Loucy (cell line): ENCODE results near the gene ADIPOR2.

Source experiments
- CTCF ChIP-seq: fragments of 200-600 bp; sonication (generic); conservative IDR thresholded peaks from 2 replicates; pipeline ENCODE4 v1.5.1; 2014; ENCODE audit warnings: mild to moderate bottlenecking, antibody characterized with exemption, low read length
- EZH2phosphoT487 ChIP-seq: fragments of 200-600 bp; IDR thresholded peaks from 2 replicates; pipeline ENCODE4 v1.6.1; 2018; ENCODE audit warnings: antibody characterized with exemption, mild to moderate bottlenecking, moderate library complexity, borderline replicate concordance

- TF ChIP-seq CTCF (no peak), EZH2phosphoT487 (no peak)
Measured at GRCh38 chr12:1676043-1676442, 14.8 kb upstream of the ADIPOR2 start.
